Mucosa of descending colon (tissue), 3 donors: ENCODE results near the gene HYDIN. TPM values are rescaled to one million over a fixed set of nuclear protein-coding genes. Genes with fewer than 3 reads are reported as not detected.

Experiments used
- ATAC-seq: fragments of 200-7000 bp; cut with Tn5 transposase; one replicate; pipeline ENCODE4 v1.9.1; 2020; ENCODE audit warnings: mild to moderate bottlenecking, moderate library complexity
- DNase-seq, 3 donors: peaks; one replicate each; pipeline ENCODE4 v3.0.0-alpha.2; 2020
- H3K36me3 ChIP-seq: fragments of 200-600 bp; one replicate; pipeline ENCODE4 v1.8.0; 2021; ENCODE audit warnings: low read depth, mild to moderate bottlenecking
- H3K4me1 ChIP-seq: fragments of 200-600 bp; one replicate; pipeline ENCODE4 v1.8.0; 2021; ENCODE audit warnings: low read depth, mild to moderate bottlenecking
- H3K4me3 ChIP-seq: fragments of 200-600 bp; one replicate; pipeline ENCODE4 v1.8.0; 2021; ENCODE audit warnings: mild to moderate bottlenecking
- H3K9me3 ChIP-seq: fragments of 200-600 bp; one replicate; pipeline ENCODE4 v1.8.0; 2021; ENCODE audit warnings: mild to moderate bottlenecking
- intact Hi-C, 2 donors: fragments of 100-400 bp; cut with DNase I in 1 of 2; cut with micrococcal nuclease in 1 of 2; formaldehyde crosslinking; loops; one replicate each; pipeline versions ENCODE4 v1.11.0 to v1.11.1; 2022; cut with DNase I, micrococcal nuclease
- total RNA-seq, 3 donors: library from RNA; stranded (reverse); fragmentation: NEBNext Ultra II Directional in 2 of 3; extraction: Animal tissue kit (Norgen Biotek cat#: 25700) in 2 of 3; gene quantifications; one replicate each; pipeline versions ENCODE4 v1.2.1 to v1.2.4, GENCODE V29; 2021 to 2023
- TF ChIP-seq, protein P1 (sequence below): fragments of 200-600 bp; IDR thresholded peaks from one replicate; pipeline ENCODE4 v1.8.0; 2022; ENCODE audit warnings: antibody characterized with exemption, mild to moderate bottlenecking
- donor health status: DM: no; HTN: no; CAD: no; lungs with moderate emphysema.
- donor health status: DM: no; HTN: no; CAD: no.
- donor health status: DM: no; HTN: yes; CAD: no.

Gene HYDIN
- total RNA-seq, 3 donors from 2014 or later = 0.80 to 2.3 (median 1.5) TPM

DNA sequence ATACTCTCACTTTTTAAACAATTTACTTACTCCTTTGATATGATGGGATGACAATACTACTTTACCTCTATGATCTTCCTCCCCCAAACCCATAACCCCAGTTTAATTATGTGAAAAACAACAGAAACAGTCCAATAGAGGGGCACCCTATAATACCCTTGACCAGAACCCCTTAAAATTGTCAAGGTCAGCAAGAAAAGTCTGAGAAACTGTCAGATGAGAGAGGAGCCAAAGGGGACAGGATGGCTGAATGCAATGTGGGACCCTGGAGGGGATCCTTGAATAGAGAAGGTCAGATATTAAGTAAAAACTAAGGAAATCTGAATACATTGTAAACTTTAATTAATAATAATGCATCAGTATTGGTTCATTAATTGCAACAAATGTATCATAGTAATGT, 15.8 kb upstream of the HYDIN start:
- intact Hi-C loops = no loop called here
- Histone ChIP-seq H3K9me3 (no peaks in the 10 kb centered on the region), H3K4me3 (no peak overlapping the region), H3K36me3 (no peaks in the 10 kb centered on the region), H3K4me1 (no peaks in the 10 kb centered on the region)
- DNase-seq (no peak), ATAC-seq (no peak)
- TF ChIP-seq, protein P1, sequence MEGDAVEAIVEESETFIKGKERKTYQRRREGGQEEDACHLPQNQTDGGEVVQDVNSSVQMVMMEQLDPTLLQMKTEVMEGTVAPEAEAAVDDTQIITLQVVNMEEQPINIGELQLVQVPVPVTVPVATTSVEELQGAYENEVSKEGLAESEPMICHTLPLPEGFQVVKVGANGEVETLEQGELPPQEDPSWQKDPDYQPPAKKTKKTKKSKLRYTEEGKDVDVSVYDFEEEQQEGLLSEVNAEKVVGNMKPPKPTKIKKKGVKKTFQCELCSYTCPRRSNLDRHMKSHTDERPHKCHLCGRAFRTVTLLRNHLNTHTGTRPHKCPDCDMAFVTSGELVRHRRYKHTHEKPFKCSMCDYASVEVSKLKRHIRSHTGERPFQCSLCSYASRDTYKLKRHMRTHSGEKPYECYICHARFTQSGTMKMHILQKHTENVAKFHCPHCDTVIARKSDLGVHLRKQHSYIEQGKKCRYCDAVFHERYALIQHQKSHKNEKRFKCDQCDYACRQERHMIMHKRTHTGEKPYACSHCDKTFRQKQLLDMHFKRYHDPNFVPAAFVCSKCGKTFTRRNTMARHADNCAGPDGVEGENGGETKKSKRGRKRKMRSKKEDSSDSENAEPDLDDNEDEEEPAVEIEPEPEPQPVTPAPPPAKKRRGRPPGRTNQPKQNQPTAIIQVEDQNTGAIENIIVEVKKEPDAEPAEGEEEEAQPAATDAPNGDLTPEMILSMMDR = no peak

DNA sequence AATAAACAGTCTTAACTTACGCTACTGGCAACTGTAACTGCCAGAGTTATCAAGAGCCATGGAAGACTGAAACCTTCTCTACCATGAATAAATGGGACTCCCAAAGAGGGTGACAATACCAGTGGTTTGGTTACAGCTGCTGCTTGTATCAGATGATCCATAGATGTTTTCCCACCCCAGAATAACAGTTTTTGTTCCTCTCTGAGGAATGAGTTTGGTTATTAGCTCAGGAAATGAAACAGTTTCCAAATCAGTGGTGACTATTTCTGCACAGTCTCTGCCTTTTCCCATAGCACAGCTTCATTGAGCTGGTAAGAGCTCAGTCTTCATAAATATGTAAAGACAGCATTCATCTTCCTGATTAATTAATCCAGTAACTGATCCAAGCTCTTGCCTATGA, 14.0 kb upstream of the HYDIN start:
- DNase-seq = no peak
- Histone ChIP-seq H3K4me3 (no peak overlapping the region), H3K9me3 (no peaks in the 10 kb centered on the region), H3K36me3 (no peaks in the 10 kb centered on the region), H3K4me1 (no peaks in the 10 kb centered on the region)
- intact Hi-C loops = no loop called here
- TF ChIP-seq, protein P1 = no peak
- ATAC-seq = no peak

DNA sequence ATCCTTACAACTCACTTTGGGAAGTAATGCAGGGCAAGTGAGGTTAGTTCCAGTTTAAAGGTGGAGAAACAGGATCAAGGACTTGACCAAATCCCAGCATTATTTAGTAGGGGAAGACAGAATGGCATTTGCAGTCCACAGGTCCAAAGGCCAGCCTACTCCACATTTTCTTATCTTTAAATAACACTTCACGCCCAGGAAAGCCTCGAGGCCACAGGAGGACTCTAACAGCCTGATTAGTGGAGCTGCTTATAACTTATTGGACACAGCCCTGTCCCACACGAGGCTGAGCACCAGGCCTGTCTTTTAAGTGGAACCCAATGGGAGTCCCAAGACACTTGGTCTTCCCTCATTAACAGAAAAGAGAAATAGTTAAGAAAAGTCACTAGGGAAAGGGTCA, 12.1 kb upstream of the HYDIN start:
- intact Hi-C loops = no loop called here
- TF ChIP-seq, protein P1 = no peak
- Histone ChIP-seq H3K4me1 (no peaks in the 10 kb centered on the region), H3K4me3 (no peak overlapping the region), H3K36me3 (no peaks in the 10 kb centered on the region), H3K9me3 (no peaks in the 10 kb centered on the region)
- DNase-seq (no peak), ATAC-seq (no peak)

DNA sequence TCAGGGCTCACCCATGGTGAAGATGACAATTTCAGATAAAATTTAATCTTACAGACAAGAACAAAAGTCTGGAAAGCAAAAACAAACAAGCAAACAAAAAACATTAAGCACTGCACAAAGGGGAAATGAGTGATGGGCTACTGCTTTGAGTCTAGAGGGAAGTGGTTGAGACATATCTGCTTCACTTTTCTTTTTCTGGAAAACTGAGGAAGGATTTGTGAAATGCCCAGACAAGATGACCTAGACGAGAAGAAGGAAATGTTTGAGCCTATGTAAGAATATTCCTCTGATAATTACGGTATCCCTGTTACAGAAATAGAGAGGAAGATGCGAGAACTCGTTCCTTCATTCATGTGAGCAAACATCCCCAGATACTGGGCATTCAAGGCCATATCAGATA, 11.5 kb upstream of the HYDIN start:
- H3K36me3 ChIP-seq = no peaks in the 10 kb centered on the region
- intact Hi-C loops = no loop called here
- TF ChIP-seq, protein P1 = no peak
- ATAC-seq = no peak
- H3K4me3 ChIP-seq = no peak overlapping the region
- no peaks in the 10 kb centered on the region for H3K4me1 ChIP-seq
- no peaks in the 10 kb centered on the region for H3K9me3 ChIP-seq
- no peak for DNase-seq

DNA sequence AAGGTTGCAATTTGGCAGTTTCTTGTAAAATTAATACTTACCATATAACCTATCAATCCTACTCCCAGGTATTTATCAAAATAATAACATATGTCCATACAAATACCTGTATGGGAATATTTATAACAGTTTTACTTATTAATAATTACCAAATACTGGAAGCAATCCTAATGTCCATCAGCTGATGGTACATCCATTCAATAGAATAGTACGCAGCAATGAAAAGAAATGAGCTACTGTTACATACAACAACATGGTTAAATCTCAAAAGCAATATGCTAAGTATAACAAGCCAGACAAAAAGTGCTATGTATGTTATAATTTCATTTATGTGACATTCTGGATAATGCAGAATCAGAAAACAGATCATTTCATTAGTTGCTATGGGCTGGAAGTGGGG, 1.2 kb downstream of the HYDIN start:
- Histone ChIP-seq H3K9me3 (peaks cover 28% of the 10 kb centered on the region), H3K4me3 (no peak overlapping the region), H3K36me3 (no peaks in the 10 kb centered on the region), H3K4me1 (no peaks in the 10 kb centered on the region)
- DNase-seq (no peak), ATAC-seq (no peak)
- TF ChIP-seq, protein P1 = no peak
- intact Hi-C loops = no loop called here
